Measurements from ENCODE around the gene GNAQ.
A peak's percentile ranks its signal among the peaks of the same experiment; 100 is the strongest.

Gene GNAQ

DNA sequence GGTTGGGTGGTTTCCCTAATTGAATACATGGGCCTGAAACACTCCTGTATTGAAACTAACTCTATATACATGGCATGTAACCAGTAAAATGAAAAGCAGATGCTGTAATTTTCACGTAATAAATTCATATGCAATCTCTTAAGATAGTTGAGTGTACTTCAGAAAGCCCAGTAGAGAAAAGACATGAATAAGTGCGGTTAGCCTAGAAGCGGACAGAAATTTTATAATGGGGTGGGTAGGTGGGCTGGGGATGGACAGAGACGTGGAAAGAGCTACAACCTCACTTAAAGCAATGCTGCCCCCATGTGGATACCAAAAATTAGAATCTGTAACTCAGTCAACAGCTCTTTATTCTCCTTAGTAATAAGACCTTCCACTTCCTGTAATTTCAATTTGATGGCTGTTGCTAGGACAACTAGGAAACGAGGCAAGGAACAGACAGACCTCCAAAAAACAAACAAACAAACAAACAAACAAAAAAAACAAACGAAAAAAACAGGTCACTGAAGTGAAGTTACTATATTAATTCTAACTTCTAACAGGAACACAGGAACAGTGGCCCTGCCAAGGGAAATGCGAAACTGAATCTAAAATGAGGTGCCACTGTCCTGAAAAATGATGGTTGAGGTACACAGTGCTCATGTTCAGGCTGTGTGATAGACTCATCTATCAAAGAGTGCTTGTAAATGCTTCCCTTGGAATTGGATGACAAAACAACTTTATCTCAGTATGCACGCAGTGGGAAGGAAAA is 280.1 kb downstream of the GNAQ start:
- peak; percentile 47 for DNase-seq (ENCODE audit: low read depth)
- TF ChIP-seq, protein P1, sequence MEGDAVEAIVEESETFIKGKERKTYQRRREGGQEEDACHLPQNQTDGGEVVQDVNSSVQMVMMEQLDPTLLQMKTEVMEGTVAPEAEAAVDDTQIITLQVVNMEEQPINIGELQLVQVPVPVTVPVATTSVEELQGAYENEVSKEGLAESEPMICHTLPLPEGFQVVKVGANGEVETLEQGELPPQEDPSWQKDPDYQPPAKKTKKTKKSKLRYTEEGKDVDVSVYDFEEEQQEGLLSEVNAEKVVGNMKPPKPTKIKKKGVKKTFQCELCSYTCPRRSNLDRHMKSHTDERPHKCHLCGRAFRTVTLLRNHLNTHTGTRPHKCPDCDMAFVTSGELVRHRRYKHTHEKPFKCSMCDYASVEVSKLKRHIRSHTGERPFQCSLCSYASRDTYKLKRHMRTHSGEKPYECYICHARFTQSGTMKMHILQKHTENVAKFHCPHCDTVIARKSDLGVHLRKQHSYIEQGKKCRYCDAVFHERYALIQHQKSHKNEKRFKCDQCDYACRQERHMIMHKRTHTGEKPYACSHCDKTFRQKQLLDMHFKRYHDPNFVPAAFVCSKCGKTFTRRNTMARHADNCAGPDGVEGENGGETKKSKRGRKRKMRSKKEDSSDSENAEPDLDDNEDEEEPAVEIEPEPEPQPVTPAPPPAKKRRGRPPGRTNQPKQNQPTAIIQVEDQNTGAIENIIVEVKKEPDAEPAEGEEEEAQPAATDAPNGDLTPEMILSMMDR (IDR thresholded peaks at IDR 0.05; ENCODE audit: insufficient read depth, low read depth, low read length, missing control alignments): peak; percentile 42
- H3K4me3 ChIP-seq (ENCODE audit: low read depth, low read length): no peak overlapping the region

DNA sequence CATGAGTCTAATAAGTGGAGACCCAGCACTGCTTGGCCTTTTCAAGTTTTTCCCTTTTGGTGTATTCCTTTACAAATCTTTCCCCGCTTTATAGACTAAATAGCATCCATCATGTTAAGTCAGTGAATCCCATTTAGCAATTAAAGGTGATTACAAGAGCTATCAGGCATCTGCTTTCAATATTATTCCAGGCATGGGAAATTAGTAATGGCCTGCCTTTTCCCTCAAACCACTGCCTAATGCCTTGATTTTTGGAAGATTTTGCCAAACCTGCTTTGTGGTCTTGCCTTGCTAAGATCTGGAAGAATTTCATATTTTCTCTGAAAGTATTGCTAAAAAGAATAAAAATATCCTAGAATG is 280.6 kb downstream of the GNAQ start:
- TF ChIP-seq, protein P1 (IDR thresholded peaks at IDR 0.05; ENCODE audit: insufficient read depth, low read depth, low read length, missing control alignments): no peak
- DNase-seq (ENCODE audit: low read depth): no peak
- no peak overlapping the region for H3K4me3 ChIP-seq (ENCODE audit: low read depth, low read length)

DNA sequence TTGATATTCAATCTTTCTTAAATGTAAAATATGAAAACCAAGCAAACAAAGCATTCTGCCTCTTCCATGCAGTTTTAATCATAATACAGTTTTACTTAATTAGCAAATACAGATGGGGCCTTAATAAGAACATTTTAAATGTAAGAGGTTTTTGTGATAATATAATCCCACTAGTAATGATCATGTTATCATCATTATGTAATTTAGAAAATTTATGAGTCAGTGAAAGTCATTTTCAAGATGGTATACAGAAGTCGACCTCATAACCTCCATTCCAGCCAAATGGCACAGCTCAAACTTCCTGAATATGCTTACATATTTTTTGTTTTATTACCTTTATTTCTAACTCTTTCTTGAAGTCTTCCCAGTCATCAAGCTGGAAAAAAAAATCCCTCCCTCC is 281.3 kb downstream of the GNAQ start:
- no peak overlapping the region for H3K4me3 ChIP-seq (ENCODE audit: low read depth, low read length)
- no peak for DNase-seq (ENCODE audit: low read depth)

DNA sequence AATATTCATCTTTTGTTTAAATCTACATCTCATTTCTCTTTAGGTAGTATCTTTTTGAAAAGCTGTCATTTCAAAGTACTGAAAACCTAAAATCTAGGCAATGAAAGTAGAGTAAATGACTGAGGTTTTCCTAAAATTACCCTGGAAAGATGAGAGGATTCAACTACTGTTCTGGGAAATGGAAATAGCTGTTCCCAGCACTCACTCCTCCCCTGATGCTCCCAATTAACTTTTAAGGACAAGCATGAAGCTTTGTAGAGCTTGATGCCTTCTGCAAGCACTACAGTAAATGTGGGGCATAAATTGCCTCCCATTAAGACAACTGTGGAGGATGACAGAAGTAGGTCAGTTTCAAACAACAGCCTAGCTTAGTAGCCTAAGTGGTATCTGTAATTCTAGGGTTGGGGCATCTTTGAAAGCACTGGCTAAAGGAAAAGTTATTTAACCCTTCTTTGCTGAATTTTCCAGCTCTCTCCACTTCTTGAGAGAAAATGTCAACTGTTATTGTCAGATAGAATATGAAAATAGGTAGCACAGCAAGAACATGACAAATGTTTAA is 283.3 kb downstream of the GNAQ start:
- DNase-seq (ENCODE audit: low read depth): no peak
- TF ChIP-seq, protein P1 (IDR thresholded peaks at IDR 0.05; ENCODE audit: insufficient read depth, low read depth, low read length, missing control alignments): no peak

More for the DNA sequence above, 281.3 kb downstream of the GNAQ start:
- TF ChIP-seq, protein P1 (IDR thresholded peaks at IDR 0.05; ENCODE audit: insufficient read depth, low read depth, low read length, missing control alignments): no peak

DNA sequence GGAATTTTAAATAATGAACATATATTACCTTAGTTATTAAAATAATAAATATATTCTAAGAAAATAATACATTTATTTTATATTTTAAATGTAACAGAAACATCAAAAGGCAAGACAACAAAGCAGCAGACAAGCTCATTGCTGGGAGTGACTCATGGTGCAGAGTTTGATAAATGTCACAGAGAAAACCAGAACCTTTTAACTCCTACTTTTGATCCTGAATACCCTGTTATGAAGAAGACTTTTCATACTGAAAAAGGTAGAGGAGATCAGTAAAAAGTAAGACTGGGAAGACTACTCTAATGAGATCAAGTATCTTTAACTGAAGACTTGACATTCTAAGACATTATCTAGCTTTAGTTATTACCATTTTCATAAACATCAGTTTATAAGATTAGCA is 284.4 kb downstream of the GNAQ start:
- TF ChIP-seq, protein P1 (IDR thresholded peaks at IDR 0.05; ENCODE audit: insufficient read depth, low read depth, low read length, missing control alignments): no peak
- DNase-seq (ENCODE audit: low read depth): no peak

More for the DNA sequence above, 283.3 kb downstream of the GNAQ start:
- H3K4me3 ChIP-seq (ENCODE audit: low read depth, low read length): no peak overlapping the region

DNA sequence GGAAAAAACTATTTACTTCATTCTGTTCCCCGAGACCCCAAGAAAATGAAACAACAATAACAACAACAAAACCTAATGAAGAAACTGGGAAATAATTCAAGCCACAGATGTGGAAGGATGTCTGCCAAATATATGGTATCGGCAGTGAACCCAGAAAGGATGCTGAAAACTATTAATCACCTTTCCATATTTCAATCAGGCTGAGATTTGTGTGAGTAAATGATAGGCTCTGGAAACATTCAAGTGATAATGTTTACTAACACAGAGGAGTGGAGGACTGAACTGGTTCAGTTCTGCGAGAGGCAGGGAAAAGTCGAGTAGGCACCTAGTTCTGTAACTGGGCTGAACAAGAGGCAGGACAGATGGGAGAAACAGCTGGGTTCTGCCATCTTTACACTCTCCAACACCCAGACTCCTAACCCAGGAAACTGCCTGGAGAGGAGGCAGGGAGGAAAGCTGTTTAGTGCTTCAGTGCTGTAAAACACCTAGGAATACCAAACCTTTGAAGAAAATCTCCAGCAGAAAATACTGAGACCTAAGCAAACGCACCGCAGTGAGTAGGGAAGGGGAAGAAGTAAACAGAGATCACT is 286.7 kb downstream of the GNAQ start:
- no peak for DNase-seq (ENCODE audit: low read depth)
- H3K4me3 ChIP-seq (ENCODE audit: low read depth, low read length): no peak overlapping the region
- TF ChIP-seq, protein P1 (IDR thresholded peaks at IDR 0.05; ENCODE audit: insufficient read depth, low read depth, low read length, missing control alignments): no peak

More for the DNA sequence above, 284.4 kb downstream of the GNAQ start:
- no peak overlapping the region for H3K4me3 ChIP-seq (ENCODE audit: low read depth, low read length)
